Sciatic nerve (tissue), 2 donors: ENCODE data around the gene KLF1. TPM values are rescaled to one million over a fixed set of nuclear protein-coding genes. Genes with fewer than 3 reads are reported as not detected.
"Not testable (repeated sequence)": the region's sequence is repeated elsewhere in the genome, so short reads cannot be mapped to it uniquely, and the experiment has no call there.

Experiments used
- ATAC-seq: fragments of 200-7000 bp; cut with Tn5 transposase; one replicate; pipeline ENCODE4 v1.9.1; 2020; ENCODE audit warnings: mild to moderate bottlenecking, moderate library complexity
- DNase-seq: peaks from one replicate; pipeline ENCODE4 v3.0.0-alpha.2; 2020; ENCODE audit warnings: low spot score
- intact Hi-C: fragments of 100-400 bp; cut with DNase I; formaldehyde crosslinking; loops from one replicate; pipeline ENCODE4 v1.14.2; 2022
- total RNA-seq: library from RNA; stranded (reverse); fragmentation: NEBNext Ultra II Directional; extraction: Animal tissue kit (Norgen Biotek cat#: 25700); gene quantifications from one replicate; pipeline ENCODE4 v1.2.1, GENCODE V29; 2021
- donor health status: DM: no; HTN: no; CAD: no.
- donor health status: DM: no; HTN: no; CAD: no.

Gene KLF1
- total RNA-seq, 1 donor from 2014 or later = 1.1 TPM

- no peak for ATAC-seq
- intact Hi-C loops = no loop called here
Observed at GRCh38 chr19:12893582-12893981, 6.6 kb upstream of the KLF1 start.

GRCh38 chr19:12891553-12892021 is 4.6 kb upstream of the KLF1 start:
- no peak for DNase-seq
- no peak for ATAC-seq
- intact Hi-C loops = no loop called here

More at GRCh38 chr19:12893582-12893981, 6.6 kb upstream of the KLF1 start:
- no peak for DNase-seq

GRCh38 chr19:12890787-12891552 is 4.0 kb upstream of the KLF1 start, which contains the start of gene GCDH:
Gene GCDH, plus strand, starts transcription at chr19:12891160. Its CDS starts 145 bp downstream, at chr19:12891305.
- ATAC-seq (peak; percentile 98), DNase-seq (peak; percentile 96)
- intact Hi-C loops = no loop called here

DNA sequence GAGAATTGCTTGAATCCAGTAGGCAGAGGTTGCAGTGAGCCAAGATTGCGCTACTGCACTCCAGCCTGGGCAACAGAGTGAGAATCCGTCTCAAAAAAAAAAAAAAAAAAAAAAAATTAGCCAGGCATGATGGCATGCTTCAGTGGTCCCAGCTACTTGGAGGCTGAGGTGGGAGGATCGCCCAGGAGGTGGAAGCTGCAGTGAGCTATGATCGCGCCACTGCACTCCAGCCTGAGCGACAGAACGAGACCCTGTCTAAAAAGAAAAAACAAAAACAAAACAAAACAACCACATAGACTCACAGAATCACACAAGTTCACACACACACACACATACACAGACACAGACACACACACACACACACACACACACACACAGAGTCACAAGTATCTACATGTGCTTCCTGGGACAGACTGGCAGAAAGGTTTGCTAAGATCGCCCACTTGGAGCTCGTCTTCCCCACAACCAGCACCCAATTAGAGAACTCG is 3.3 kb upstream of the KLF1 start:
- DNase-seq, ATAC-seq, intact Hi-C loops: not testable (repeated sequence)

DNA sequence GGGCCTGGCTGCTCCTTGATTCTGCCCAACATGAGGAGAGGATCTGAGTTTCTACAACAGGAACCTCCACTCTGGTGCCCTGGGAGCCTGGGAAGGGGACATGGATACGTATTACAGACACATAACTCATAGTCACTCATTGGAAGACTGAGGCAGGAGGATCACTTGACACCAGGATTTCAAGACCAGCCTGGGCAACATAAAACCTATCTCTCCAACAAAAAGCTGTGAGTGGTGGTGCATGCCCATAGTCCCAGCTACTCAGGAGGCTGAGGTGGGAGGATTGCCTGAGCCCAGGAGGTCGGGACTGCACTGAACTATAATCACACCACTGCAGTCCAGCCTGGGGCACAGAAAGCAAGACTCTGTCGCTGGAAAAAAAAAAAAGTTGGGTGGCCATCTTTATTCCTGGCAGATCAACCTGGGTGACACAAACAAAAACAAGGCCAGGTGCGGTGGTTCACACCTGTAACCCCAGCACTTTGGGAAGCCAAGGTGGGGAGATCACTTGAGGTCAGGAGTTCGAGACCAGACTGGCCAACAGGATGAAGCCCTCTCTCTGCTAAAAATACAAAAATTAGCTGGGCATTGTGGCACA is 1.1 kb upstream of the KLF1 start:
- intact Hi-C loops = no loop called here
- ATAC-seq (no peak), DNase-seq (no peak)

- DNase-seq = no peak
- no peak for ATAC-seq
- intact Hi-C loops = no loop called here
Observed at GRCh38 chr19:12886651-12886968, 391 bp downstream of the KLF1 start.

DNA sequence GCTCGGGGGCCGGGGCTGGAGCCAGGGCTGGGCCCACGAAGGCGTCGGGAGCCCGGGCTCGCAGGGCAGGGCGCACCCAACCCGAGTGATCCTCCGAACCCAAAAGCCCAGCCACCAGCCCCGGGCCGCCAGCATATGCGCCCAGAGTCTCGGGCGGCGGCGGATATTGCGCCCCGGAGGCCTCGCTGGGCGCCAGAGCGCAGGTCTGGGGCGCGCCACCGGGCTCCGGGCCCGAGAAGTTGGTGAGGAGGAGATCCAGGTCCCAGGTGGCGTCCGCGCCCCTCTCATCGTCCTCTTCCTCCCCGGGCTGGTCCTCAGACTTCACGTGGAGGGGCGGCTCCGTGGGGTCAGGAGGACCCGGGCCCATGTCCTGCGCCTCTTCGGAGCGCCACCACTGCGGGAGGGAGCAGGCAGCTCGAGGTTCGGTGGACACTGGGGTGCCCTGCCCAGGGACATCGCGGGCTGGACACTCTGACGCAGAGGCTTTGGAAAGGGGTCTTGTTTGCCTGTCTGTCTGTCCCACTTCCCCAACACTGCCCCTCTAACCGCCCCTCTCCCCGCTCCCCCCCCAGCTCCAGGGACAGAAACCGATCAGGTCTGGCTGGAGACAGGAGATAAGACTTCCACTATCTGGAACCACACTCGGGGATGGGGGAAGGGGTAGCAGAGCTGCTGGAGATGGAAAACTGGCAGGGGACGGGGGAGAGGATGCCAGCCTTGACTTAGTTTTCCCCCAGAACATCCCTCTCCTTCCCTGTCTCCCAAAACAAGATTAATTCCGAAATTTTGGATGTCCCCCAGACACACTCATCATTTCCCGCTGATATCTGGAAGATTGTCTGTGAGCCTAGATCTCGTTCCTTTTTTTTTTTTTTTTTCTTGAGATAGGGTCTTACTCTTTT is 1.0 kb downstream of the KLF1 start:
- no peak for ATAC-seq
- intact Hi-C loops = no loop called here

GRCh38 chr19:12884926-12885748 is 1.9 kb downstream of the KLF1 start:
- no peak for ATAC-seq
- DNase-seq = peak; percentile 84
- intact Hi-C loops = no loop called here

More for the DNA sequence above, 1.0 kb downstream of the KLF1 start:
- no peak for DNase-seq

GRCh38 chr19:12884627-12884925 is 2.4 kb downstream of the KLF1 start:
- DNase-seq (no peak), ATAC-seq (no peak)
- intact Hi-C loops = no loop called here

- ATAC-seq = no peak
- DNase-seq = no peak
- intact Hi-C loops = no loop called here
Observed at GRCh38 chr19:12884202-12884601, 2.8 kb downstream of the KLF1 start.

- intact Hi-C loops = no loop called here
- ATAC-seq (no peak), DNase-seq (no peak)
Observed at GRCh38 chr19:12882589-12882988, 4.4 kb downstream of the KLF1 start.

DNA sequence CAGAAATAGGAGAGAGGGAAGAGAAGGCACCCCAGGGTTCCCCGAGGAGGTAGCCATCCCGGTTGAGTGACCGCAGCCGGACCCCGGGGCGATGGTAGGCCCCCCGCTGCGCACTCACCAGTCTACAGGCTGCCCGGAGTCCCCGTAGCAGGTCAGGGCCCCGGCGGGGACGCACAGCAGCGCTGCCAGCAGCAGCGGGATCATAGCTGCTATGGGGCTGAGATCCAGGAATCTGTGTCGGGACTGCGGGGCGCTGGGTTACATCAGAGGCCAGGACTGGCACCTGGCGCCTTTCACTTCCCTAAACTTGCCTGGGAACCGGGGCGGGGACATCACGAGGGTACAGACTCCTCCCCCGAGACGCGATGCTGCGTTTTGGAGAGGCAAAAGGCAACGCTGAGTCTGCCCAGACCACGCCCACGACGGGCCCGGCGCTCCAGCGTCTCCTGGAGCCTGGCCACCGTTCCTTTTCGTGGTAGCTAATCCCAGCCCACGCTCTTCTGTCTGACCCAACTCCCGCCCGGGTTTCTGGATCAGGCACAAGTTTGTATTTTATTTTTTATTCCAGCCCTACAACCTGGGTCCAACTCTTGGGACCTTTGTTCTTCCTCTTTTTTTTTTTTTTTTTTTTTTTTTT is 5.7 kb downstream of the KLF1 start, which contains the start of gene DNASE2:
Gene DNASE2 (minus strand): TSS at position 278 of the 637 bp plus-strand sequence. CDS start 74 bp downstream, at position 204.
- peak; percentile 97 for ATAC-seq

GRCh38 chr19:12880551-12881171 is 6.3 kb downstream of the KLF1 start:
- intact Hi-C loops = no loop called here
- ATAC-seq (peak; percentile 53), DNase-seq (peak; percentile 68)

More for the DNA sequence above, 5.7 kb downstream of the KLF1 start, which contains the start of gene DNASE2:
- peak; percentile 97 for DNase-seq
- intact Hi-C loops = no loop called here

DNA sequence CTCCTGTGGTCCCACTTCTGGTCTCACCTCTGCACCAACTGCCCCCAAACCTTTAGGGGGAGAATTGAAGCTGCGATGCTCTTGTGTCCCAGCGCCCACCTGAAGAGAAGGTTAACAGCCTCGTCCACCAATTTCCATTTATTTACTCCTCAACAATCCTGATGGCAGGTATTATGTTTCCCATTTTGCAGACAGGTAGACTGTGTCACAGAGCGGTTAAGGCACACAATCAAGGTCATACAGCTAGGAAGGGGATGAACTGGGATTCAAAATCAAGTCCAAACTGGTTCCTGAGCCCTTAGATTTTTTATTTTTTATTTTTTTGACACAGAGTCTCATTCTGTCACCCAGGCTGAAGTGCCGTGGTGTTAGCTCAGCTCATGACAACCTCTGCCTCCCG is 11.9 kb downstream of the KLF1 start:
- DNase-seq (no peak), ATAC-seq (no peak)
- intact Hi-C loops = no loop called here

GRCh38 chr19:12873891-12874745 is 12.9 kb downstream of the KLF1 start:
- ATAC-seq = no peak
- intact Hi-C loops = no loop called here
- no peak for DNase-seq

- DNase-seq (peak; percentile 81), ATAC-seq (peak; percentile 71)
- intact Hi-C loops = no loop called here
Observed at GRCh38 chr19:12872941-12873890, 13.8 kb downstream of the KLF1 start.
